Measurements from ENCODE around the gene CD160. TPM values are rescaled to one million over a fixed set of nuclear protein-coding genes. Genes with fewer than 3 reads are reported as not detected.
"Not testable (repeated sequence)": the region's sequence is repeated elsewhere in the genome, so short reads cannot be mapped to it uniquely, and the experiment has no call there.

The CD160 gene
- total and polyA plus RNA-seq, 8 donors, result 0.42 to 3.2 (median 2.6) TPM

DNA sequence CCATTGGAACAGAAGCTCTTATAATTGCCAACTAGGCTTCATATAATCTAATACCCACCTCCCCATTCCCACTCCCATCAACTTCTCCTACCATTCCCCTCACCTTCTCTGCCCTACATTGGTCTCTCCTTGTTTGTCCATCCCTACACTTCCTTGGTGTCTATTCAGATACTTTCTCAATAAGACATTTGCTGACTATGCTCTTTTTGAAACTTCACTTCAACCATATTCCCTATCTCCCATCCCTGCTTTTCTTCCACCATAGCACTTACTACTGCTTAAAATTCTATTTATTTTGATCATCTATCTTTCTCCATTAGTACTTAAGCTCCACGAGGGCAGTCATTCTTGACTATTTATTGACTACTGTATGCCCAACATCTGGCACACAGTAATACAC lies 40.4 kb downstream of the CD160 start:
- ATAC-seq (no peak), DNase-seq (no peak)
- H3K36me3 ChIP-seq, result peaks cover 0 to 55% of the 10 kb centered on the region in 2 donors
- no peak overlapping the region for H3K4me3 ChIP-seq
- peaks cover 0 to 8% of the 10 kb centered on the region in 2 donors for H3K9me3 ChIP-seq
- H3K27ac ChIP-seq, result no peak overlapping the region
- no peaks in the 10 kb centered on the region for H3K4me1 ChIP-seq
- no peak for TF ChIP-seq CTCF (IDR thresholded peaks at IDR 0.05)
- no peaks in the 10 kb centered on the region for H3K27me3 ChIP-seq
- intact Hi-C loops (cut with DNase I), result no loop called here

- H3K4me3 ChIP-seq; H3K27ac ChIP-seq; H3K4me1 ChIP-seq; DNase-seq; H3K9me3 ChIP-seq; H3K27me3 ChIP-seq; ATAC-seq; intact Hi-C loops (cut with DNase I): not testable (repeated sequence)
- peaks cover 0 to 54% of the 10 kb centered on the region in 2 donors for H3K36me3 ChIP-seq
These were observed 41.2 kb downstream of the CD160 start for GRCh38 chr1:145760395-145760949.

DNA sequence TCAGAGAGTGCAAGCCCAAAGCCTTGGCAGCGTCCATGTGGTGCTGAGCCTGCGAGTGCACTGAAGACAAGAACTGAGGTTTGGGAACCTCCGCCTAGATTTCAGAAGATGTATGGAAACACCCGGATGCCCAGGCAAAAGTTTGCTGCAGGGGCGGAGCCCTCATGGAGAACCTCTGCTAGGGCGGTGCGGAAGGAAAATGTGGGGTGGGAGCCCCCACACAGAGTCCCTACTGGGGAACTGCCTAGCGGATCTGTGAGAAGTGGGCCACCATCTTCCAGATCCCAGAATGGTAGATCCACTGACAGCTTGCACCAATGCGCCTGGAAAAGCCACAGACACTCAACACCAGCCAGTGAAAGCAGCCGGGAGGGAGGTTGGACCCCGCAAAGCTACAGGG lies 42.2 kb downstream of the CD160 start:
- H3K27me3 ChIP-seq; H3K27ac ChIP-seq; H3K4me3 ChIP-seq; DNase-seq; H3K4me1 ChIP-seq; H3K9me3 ChIP-seq; intact Hi-C loops (cut with DNase I); ATAC-seq: not testable (repeated sequence)
- H3K36me3 ChIP-seq, result peaks cover 0 to 44% of the 10 kb centered on the region in 2 donors

DNA sequence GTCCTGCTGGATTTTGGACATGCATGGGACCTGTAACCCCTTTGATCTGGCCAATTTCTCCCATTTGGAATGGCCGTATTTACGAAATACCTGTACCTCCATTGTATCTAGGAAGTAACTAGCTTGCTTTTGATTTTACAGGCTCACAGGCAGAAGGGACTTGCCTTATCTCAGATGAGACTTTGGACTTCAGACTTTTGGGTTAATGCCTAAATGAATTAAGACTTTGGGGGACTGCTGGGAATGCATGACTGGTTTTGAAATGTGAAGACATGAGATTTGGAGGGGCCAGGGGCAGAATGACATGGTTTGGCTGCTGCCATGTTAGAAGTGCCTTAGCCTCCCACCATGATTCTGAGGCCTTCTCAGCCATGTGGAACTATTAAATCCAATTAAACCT lies 42.7 kb downstream of the CD160 start:
- H3K4me3 ChIP-seq; ATAC-seq; intact Hi-C loops (cut with DNase I); H3K27ac ChIP-seq; H3K4me1 ChIP-seq; H3K9me3 ChIP-seq; DNase-seq; H3K27me3 ChIP-seq: not testable (repeated sequence)
- H3K36me3 ChIP-seq, result peaks cover 0 to 46% of the 10 kb centered on the region in 2 donors

GRCh38 chr1:145764231-145764940 lies 45.1 kb downstream of the CD160 start:
- H3K4me1 ChIP-seq; H3K27ac ChIP-seq; intact Hi-C loops (cut with DNase I); DNase-seq; ATAC-seq; H3K4me3 ChIP-seq; H3K9me3 ChIP-seq; H3K27me3 ChIP-seq: not testable (repeated sequence)
- H3K36me3 ChIP-seq, result peaks cover 0 to 50% of the 10 kb centered on the region in 2 donors

- peaks cover 0 to 52% of the 10 kb centered on the region in 2 donors for H3K36me3 ChIP-seq
- H3K27me3 ChIP-seq; DNase-seq; H3K4me3 ChIP-seq; H3K9me3 ChIP-seq; H3K27ac ChIP-seq; intact Hi-C loops (cut with DNase I); H3K4me1 ChIP-seq: not testable (repeated sequence)
- ATAC-seq, result peak; percentile 26
These were observed 45.8 kb downstream of the CD160 start for GRCh38 chr1:145765127-145765526.

- intact Hi-C loops (cut with DNase I); H3K27me3 ChIP-seq; H3K9me3 ChIP-seq; H3K4me1 ChIP-seq; H3K4me3 ChIP-seq; H3K27ac ChIP-seq; DNase-seq: not testable (repeated sequence)
- H3K36me3 ChIP-seq, result peaks cover 0 to 53% of the 10 kb centered on the region in 2 donors
- peak; percentile 52 for ATAC-seq
These were observed 46.5 kb downstream of the CD160 start for GRCh38 chr1:145765585-145766360.

DNA sequence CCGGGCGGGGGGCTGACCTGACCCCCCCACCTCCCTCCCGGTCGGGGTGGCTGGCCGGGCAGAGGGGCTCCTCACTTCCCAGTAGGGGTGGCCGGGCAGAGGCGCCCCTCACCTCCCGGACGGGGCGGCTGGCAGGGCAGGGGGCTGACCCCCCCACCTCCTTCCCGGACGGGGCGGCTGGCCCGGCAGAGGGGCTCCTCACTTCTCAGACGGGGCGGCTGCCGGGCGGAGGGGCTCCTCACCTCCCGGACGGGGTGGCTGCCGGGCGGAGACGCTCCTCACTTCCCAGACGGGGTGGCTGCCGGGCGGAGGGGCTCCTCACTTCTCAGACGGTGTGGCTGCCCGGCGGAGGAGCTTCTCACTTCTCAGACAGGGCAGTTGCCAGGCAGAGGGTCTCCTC lies 47.6 kb downstream of the CD160 start:
- peaks cover 0 to 51% of the 10 kb centered on the region in 2 donors for H3K36me3 ChIP-seq
- H3K4me3 ChIP-seq; DNase-seq; H3K27me3 ChIP-seq; intact Hi-C loops (cut with DNase I); ATAC-seq; H3K9me3 ChIP-seq; H3K4me1 ChIP-seq; H3K27ac ChIP-seq: not testable (repeated sequence)

GRCh38 chr1:145768004-145768403 lies 48.7 kb downstream of the CD160 start:
- ATAC-seq; DNase-seq; H3K27me3 ChIP-seq; H3K27ac ChIP-seq; H3K9me3 ChIP-seq; H3K4me3 ChIP-seq; intact Hi-C loops (cut with DNase I); H3K4me1 ChIP-seq: not testable (repeated sequence)
- H3K36me3 ChIP-seq, result peaks cover 0 to 46% of the 10 kb centered on the region in 2 donors

Data from left lung (tissue), 10 donors.